Tibial nerve (tissue), 4 donors: ENCODE measurements around the gene HIP1.

ENCODE experiments used
- CTCF ChIP-seq, 5 experiments: fragments of 200-600 bp in 3 of 5; fragments of 450-650 bp in 2 of 5; sonication (generic) in 3 of 5; IDR thresholded peaks; one replicate each; pipeline ENCODE4 v1.5.1; 2016 to 2019; ENCODE audit warnings: antibody characterized with exemption in 5 of 5, mild to moderate bottlenecking in 3 of 5, moderate library complexity in 2 of 5
- EP300 ChIP-seq, 2 donors: sonication (generic); formaldehyde crosslinking; IDR thresholded peaks; one replicate each; pipeline ENCODE4 v1.6.1; 2017; ENCODE audit warnings: antibody characterized with exemption in 2 of 2, mild to moderate bottlenecking in 1 of 2
- POLR2A ChIP-seq, 2 donors: fragments of 450-650 bp; IDR thresholded peaks; one replicate each; pipeline ENCODE4 v1.6.1; 2017; ENCODE audit warnings: antibody characterized with exemption in 2 of 2, mild to moderate bottlenecking in 2 of 2, moderate library complexity in 2 of 2

GRCh38 chr7:75667938-75668337 is 70.8 kb downstream of the HIP1 start:
- no peak for TF ChIP-seq CTCF (IDR thresholded peaks at IDR 0.05)
- no peak for TF ChIP-seq POLR2A (IDR thresholded peaks at IDR 0.05)
- TF ChIP-seq EP300 (IDR thresholded peaks at IDR 0.05) = no peak
